COLO668 (cell line): ENCODE results near the gene ENGASE.
"Not testable (repeated sequence)": the region's sequence is repeated elsewhere in the genome, so short reads cannot be mapped to it uniquely, and the experiment has no call there.

Source experiments
- DNase-seq: peaks from one replicate; lab custom pipeline; 2025; ENCODE audit not compliant: unreplicated experiment; lab: John Stamatoyannopoulos, UW

Gene ENGASE, protein sequence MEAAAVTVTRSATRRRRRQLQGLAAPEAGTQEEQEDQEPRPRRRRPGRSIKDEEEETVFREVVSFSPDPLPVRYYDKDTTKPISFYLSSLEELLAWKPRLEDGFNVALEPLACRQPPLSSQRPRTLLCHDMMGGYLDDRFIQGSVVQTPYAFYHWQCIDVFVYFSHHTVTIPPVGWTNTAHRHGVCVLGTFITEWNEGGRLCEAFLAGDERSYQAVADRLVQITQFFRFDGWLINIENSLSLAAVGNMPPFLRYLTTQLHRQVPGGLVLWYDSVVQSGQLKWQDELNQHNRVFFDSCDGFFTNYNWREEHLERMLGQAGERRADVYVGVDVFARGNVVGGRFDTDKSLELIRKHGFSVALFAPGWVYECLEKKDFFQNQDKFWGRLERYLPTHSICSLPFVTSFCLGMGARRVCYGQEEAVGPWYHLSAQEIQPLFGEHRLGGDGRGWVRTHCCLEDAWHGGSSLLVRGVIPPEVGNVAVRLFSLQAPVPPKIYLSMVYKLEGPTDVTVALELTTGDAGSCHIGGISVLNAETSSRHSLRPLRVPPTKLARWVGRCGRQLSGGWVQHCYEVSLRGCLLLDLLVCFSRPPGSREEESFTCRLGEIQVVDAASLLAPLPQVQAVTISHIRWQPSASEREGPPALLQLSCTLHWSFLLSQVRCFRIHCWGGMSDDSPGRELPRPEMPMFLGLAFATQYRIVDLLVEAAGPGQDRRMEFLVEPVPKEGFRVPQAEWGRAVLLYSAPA

DNA sequence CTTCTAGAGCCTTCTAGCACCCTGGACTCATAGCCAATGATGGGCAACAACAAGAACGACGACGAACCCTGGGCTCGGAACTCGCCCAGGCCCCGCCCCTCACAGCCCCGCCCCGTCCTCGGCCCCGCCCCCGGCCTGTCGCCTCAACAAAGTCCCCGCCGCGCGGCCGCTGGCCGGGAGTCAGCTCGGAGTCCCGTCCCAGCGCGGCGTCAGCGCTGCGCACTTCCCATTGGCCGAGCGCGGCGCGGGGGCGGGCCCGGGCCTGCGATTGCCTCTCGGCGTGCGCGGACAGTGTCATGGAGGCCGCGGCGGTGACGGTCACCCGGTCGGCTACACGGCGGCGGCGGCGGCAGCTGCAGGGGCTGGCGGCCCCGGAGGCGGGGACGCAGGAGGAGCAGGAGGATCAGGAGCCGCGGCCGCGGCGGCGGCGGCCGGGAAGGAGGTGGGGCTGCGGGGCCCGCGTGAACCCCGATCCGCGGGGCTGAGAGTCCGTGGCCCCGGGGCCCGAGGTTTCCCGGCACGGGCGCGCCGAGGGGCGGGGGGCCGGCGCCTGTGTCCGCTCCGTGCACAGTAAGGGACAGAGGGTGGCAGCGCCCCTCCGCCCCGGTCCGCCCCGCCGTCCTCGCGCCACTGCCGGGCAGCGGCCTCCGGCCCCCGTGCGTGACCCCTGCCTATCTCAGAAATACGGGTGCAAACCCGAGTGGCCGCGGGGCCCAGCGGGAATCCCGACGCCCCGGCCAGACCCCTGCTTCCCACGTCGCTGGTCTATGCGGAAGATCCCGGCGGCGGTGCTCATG, at the start of gene ENGASE:
Gene ENGASE, plus strand, starts transcription at position 176 of the 797 bp plus-strand sequence. Its CDS starts 121 bp downstream, at position 297.
- peak; percentile 93 for DNase-seq

DNA sequence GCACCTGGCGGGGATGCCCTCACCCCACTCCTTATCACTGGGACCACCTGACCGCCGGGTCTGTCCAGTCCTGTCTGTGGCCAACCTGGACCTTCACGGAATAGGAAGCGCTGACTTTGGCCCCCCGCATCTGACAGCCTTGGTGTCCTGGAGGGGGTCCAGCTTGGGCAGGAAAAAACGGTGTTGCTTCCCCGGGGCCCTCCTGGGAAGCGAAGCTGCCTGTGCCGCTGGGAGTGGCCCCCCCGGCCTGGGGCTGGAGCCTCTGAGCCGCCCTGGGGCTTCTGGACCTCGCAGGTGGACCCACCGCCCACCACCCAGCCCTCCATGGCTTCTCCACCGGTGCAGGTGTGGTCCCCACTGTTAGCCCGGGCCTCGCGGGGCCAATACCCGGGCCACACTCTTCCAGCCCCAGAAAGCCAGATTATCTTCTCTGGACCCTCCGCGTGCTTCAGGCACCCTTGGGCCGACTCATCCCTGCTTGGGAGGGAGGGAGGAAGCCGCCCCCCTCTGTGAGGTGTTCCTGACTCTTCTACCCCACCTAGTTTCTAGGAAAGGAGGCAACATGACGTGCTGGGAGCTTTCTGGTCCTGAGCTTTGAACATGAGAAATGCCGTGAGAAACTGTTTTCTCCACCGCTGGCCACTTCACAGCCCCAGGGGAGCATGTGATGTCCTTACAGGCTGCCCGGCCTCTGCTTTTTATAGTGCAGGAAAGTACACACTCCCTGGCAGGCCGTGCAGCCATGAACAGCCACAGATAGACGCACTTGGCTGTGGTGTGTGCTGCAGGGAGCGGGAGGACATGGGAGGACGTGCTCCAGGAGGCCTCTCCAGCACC, 49.5 kb upstream of the ENGASE start:
- peak; percentile 30 for DNase-seq

DNA sequence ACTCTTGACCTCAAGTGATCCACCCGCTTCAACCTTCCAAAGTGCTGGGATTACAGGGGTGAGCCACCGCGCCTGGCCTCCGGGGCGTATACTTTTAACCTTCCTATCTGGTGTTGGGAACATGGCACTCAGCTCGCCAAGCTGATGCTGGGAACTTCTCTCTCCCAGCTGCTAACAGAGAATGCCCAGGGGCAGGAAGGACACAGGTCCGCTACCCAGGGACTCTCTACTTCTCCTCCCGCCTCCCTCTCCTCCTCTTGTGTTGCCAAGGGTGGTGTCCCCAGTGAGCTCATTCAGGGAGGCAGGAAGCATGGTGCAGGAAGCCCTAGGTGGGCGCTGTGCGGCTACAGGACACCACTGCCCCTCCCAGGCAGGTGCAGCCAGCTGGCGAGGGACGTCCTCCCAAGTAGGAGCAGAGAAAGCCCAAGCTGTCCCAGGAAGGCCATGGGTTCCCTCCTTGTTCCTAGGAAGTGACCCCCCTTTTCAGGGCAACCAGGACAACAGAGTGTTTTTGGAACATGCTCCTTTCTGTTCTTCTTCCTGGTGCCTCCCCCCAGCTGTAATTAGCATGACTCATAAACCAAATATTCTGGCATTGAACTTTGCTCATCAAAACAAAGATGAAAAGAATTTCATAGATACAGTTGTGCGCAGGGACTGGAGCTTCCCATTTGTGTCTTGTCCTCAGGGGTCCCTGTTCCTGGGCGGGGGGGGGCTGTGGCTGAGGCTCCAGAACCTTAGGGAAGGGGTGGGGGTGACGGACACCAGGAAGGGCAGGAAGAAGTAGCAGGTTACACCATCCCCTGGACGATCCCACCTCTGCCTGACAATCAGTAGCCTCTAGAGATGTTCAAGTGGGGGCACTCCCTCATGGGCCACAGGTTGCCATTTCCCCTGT, 48.0 kb upstream of the ENGASE start:
- DNase-seq = peak; percentile 63

DNA sequence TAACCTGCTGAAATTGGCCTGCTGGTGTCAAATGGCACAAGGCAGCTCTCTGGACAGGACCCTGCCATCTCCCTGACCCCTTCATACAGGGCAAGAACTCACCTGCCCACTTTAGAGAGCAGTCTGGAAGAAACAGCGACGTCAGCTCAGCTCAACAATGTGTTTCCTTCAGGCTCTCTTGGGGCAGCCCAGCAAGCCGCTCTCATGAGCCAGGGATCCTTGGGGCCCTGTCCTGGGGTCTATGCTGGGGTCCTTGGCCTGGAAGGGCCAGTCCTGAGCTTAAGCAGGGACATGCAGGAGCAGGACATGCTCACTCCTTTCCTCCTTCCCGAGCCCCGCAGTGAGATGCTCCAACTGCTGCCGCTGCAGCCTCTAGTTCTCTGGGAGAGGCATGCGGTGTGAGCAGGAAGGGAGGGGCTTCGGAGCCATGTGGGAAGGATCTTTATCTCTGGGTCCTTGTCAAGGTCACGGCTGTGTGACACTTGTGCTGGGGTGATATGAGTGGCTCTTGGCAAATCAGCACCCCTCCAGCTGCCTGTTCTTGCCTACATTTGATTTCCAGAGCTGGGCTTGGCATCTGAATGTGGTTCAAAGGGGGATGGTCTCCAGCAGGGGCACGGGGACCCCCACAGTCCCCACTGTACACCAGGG, 47.2 kb upstream of the ENGASE start:
- DNase-seq = no peak

DNA sequence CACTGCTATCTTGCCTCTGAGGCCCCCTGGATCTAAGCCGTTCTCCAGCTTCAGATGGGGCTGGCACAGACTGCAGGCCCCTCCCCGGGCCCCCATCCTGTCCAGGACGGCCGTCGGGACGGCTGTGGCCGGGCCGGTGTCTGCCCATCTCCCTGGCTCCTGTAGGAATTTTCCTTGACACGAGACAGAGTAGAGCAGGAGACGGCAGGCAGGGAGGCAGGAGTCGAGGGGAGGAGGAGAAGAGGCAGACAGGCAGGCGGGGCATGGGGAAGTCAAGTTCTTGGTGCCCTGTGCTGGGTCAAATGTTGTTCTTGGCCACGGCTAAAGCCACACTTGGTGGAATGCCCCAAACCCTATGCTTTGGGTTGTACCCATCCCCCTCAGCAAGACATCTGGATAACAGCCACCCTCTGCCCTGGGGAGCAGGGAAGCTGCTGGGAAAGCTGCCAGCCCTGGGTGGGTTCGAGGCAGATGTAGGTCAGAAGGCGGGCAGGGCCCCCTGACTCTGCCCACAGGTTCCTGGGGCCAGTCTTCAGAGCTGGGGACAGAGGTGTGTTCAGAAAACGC, 46.6 kb upstream of the ENGASE start:
- no peak for DNase-seq

DNA sequence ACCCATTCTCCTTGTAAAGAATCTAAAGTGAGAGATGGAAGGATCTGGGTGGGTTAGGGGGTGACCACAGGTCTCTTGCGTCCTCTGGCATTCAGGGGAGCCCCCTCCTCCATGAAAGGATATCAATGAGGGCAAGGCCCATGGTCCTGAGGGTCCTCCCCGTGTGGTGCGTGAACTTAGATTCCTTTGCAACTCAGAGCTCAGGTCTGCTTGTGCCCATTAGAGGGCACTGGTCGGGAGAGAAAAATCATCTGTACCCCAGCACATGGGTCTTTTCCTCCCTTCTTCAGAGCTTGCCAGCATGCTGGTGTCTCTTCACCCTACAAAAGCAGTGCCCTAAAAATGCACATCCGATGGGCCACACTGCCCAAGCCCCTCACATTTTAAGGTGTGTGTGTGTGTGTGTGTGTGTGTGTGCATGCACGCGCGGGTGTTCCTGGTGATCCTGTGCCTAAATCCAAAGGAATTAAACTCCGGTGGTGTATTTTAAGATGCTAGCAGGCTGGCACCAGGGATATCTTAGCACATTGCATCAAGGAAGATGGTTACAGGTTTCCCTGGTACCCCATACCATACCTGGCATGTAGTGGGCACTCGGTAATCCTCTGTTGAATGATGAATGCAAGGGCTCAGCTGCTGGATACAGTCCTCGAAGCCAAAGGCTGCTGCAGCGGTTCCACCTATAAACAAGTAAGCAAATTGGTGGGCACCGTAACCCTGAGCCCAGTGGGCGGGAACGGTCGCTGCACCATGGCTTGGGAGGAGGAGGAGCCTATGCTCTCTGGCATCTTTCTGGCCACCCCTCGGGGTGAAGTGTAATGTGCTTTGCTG, 45.9 kb upstream of the ENGASE start:
- no peak for DNase-seq

DNA sequence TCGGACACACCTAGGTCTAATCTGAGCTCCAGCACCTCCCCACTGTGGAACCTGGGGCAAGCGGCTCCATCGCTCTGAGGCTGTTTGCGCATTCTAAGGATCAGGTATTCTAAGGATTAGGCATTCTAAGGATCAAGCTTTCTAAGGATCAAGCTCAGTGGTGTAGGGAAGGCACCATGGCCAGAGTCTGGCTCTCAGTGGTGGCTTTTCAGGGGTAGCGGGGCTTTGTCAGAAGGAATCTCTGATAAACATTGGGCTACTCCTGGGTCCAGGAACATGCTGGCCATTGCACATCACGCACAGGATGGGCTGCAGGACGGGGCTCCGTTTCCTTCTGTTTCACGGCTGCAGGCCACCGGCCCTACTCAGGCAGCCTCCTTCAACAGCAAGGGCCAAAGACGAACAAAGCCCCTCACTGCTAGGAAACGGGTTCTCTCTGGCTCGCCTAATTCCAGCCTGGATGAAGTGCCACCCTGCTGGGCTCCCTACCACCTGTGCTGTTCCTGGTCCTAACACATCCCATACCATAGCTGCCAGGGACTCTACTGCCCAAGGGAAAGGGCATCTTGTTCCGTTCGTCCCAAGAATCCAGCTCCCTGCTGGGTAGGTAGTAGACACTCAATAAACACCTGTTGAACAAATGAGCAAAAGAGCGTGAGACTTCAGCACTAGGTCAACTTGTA, 45.2 kb upstream of the ENGASE start:
- DNase-seq = no peak

DNA sequence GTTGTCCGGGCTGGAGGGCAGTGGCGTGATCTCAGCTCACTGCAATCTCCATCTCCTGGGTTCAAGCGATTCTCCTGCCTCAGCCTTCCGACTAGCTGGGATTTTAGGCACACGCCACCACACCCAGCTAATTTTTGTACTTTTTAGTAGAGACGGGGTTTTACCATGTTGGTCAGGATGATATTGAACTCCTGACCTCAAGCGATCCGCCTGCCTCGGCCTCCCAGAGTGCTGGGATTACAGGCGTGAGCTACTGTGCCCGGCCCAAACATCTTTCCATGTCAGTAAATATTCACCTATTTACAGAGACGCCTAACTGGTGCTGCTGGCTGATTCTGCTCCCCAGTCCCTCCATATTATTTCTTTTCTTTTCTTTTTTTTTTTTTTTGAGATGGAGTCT, 44.0 kb upstream of the ENGASE start:
- not testable (repeated sequence) for DNase-seq

DNA sequence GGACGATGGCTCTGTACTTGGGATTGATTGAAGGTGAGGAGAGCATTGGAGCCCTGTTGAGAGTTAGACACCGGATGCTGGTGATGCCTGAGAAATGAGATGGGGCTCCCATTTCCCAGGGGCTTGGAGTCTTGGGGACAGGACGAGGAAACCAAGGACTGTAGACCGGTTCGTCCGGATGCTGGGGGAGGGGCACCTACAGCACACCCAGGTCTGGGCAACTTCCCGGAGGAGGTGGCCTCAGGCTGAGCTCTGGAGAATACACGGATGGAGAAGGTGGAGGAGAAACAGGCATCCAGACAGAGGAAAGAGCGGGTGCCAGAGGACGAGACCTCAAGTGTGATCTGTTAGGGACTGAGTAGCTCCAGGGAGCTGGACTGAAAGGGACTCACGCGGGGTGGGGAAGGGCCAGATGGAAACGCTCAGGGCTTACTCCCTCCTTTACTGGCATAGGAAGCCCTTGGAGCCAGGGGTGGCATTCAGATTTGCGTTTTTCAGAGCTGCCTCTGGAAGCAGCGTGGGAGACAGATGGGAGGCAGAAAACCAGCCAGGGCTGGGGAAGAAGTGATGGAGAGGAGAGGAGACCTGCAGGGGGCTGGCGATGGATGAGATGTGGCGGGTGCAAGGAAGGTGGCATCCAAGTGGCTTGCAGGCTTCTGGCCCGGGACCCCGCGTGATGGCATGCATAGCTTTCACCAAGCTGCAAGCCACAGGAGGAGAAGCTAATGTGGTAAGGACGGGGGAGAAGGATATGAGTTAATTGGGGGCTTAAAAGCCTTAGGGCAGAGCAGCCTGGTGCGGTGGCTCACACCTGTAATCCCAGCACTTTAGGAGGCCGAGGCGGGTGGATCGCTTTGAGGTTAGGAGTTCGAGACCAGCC, 42.4 kb upstream of the ENGASE start:
- DNase-seq = no peak

DNA sequence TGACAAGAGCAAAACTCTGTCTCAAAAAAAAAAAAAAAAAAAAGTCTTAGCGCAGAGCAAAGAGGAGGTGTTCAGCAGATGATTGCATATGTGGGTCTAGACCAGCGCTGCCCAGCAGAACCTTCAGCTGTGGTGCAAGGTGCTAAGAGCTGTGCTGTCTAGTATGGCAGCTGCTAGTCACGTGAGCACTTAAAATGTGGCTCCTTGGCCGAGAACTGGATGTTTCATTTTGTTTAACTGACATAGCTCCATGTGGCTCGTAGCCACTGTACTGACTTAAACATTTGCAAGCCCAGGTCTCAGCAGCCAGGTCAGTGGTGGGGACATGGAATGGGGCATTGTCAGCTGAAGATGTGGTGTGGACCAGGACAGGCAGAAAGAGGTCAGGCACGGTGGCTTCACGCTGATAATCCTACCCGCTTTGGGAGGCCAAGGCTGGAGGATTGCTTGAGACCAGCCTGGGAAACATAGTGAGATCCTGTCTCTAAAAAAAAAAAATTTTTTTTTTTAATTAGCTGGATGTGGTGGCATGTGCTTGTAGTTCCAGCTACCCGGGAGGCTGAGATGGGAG, 41.5 kb upstream of the ENGASE start:
- no peak for DNase-seq

DNA sequence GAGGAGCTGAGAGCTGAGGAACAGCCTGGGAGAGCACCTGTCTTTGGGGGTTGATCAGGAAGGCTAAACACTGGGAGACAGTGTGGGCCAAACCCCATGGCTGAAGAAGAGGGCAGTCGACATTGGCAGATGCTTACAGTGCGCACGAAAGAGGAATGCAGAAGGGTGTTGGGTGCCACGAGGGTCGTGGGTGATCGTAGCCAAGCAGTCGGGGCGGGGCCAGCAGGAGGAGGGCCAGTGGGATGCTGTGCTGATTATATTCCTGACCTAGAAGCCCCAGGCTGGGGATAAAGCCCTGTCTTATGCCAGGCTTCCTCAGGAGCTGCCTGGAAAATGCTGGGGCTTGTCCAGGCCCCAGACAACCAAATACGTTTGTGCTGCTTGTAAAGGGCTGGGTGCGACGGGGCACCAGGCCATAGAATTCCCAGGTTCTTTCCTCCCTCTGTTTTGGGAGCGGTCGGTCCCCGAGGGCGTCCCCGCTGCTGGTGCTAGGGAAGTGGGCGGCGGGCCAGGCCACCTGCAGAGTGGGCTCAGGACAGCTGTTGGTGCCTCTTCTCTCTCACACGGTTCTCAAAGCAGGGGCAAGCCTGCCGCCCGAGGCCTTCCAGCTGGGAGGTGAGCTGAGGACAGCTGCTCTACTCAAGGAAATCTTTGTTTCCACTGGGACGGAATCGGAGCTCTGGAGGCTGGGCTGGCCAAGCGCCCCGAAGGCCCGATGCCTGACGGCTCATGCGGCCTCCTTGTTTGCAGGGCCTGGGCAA, 40.7 kb upstream of the ENGASE start:
- DNase-seq = peak; percentile 30

DNA sequence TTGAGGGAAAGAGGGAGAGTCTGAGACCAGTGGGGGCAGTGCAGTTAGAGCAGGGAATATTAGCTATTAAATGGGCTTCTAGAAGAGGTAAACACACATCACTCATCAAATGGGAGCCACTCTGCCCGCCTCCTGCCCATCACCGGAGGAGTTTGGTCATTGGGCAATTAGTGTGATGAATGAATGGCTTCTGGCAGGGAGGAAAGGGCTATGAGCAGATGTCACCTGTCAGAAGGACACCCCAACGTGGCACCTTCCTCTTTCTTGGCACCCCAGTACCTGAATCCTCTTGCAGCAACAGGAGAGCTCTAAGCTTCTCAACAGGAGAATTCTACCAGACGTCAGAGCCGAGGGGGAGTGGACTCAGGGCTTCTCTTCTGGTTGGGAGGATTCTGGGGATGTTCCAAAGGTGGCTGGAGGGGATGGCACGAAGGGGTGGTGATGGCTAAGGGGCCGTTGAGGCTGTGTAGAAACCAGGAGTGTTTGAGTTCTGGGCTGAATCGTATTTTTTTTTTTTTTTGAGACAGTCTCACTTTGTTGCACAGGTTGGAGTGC, 39.6 kb upstream of the ENGASE start:
- no peak for DNase-seq

DNA sequence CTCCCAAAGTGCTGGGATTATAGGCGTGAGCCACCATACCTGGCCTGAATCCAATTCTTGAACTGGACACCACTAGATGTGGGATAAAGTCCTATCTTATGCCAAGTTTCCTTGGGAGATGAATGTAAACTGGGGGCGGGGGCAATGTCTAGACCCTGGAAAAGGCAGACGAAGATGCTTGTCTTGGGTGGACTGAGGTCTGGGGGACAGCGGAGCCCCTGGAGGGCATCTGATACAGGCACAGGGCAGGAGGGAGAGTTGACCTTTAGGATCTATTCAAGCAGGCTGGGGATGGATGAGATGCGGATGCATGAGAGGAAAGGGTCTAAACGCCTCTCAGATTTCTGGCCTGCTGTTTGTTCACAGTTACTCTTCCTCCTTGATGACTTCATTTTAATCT, 38.9 kb upstream of the ENGASE start:
- no peak for DNase-seq

DNA sequence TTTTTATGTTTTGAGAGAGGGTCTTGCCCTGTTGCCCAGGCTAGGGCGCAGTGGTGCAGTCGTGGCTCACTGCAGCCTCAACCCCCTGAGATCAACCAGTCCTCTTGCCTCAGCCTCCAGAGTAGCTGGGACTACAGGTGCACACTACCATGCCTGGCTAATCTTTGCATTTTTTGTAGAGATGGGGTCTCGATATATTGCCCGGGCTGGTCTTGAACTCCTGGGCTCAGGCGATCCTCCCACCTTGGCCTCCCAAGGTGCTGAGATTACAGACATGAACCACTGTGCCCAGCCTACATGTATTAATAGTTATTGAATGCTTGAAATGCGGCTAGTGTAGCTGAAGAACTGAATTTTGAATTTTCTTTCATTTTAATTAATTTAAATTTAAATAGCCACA, 38.4 kb upstream of the ENGASE start:
- no peak for DNase-seq

DNA sequence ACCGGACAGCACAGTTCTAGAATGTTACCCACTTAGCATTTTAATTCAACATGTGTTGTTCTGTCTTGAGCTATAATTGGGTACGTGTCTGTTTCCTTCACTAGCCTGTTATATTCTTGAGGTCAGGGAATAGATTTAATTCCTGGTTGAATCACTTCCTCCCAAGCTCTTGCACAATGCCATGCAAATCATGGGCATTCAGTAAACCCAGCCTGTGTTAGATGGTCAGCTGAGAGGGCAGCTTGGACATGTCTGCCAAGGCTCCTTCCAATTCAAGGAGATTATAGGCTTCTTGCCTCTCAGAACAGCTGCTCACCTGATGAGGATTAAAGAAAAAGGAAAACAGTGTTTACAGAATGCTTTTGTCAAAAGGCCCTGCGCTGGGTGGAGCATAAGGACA, 38.0 kb upstream of the ENGASE start:
- DNase-seq = no peak
